ENCODE measurements around the gene GIT2.

GIT2 gene

DNA sequence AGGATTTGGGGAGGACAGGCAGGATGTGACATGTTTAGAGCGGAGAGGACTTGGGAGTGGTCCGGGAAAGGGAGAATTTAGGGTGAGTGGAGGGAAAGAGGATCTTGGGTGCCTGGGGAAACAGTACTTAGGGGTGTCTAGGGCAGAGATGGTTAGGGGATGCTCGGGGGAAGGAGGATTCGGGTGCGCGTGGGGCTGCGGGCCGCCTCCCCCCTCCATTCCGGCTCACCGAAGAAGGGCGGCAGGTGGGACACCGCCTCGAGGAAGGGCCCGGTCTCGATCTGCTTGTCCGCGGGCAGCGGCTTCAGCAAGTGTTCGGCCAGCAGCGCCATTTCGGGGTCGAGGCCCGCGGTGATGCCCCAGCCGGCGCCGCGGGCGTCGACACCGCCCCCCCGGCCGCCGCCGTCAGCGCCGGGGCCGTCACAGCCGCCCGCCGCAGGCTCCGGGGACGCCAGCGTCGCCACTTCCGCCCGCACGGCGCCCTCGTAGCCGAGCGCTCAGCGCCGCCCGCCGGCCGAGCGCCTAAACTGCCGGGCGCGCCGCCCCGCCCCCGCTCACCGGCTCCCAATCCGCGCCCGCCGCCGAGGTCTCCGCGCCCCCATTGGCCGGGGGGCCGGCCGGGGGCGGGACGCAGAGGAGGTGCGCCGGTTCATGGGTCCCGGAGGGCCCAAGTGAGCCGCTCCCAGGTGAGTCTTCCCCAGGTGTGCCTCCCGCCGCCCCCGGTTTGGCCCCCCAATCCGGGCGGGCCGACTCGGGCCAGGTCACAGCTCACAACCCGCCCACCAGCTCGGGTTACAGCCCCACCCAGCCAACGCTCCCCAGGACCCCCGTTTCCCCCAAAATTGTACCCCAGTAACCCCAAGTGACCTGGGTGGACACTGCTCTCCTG lies 115.9 kb downstream of the GIT2 start, which contains the start of gene GLTP (continued):
- TF ChIP-seq ZNF670 (tag by site-specific recombination; IDR thresholded peaks at IDR 0.05; ENCODE audit: low read depth) (no peak), ZNF610 (tag by site-specific recombination; IDR thresholded peaks at IDR 0.05; ENCODE audit: borderline replicate concordance) (peak; percentile 18; the same call in 1 of the 2 replicates), ZXDB (tag by site-specific recombination; IDR thresholded peaks at IDR 0.05) (peak; percentile 65), ZNF623 (tag by site-specific recombination; IDR thresholded peaks at IDR 0.05) (0 out of 2 replicates have a peak, but pooled peaks have one; percentile 7), ZNF157 (tag by site-specific recombination; IDR thresholded peaks at IDR 0.05) (peak; percentile 34; the same call in 1 of the 2 replicates), ZBTB48 (tag by site-specific recombination; IDR thresholded peaks at IDR 0.05) (peak; percentile 91), ZBTB44 (tag by site-specific recombination; IDR thresholded peaks at IDR 0.05) (no peak), ZNF621 (tag by site-specific recombination; IDR thresholded peaks at IDR 0.05) (no peak), ZNF701 (tag by site-specific recombination; IDR thresholded peaks at IDR 0.05) (no peak), ZNF404 (tag by site-specific recombination; IDR thresholded peaks at IDR 0.05) (no peak), ZNF777 (tag by site-specific recombination; IDR thresholded peaks at IDR 0.05; ENCODE audit: borderline replicate concordance) (peak; percentile 15; the same call in 1 of the 2 replicates), ZNF501 (tag by site-specific recombination; IDR thresholded peaks at IDR 0.05) (peak; percentile 51; the same call in 1 of the 2 replicates), ZNF2 (tag by site-specific recombination; IDR thresholded peaks at IDR 0.05) (peak; percentile 54; the same call in 1 of the 2 replicates), ZBTB11 (tag by site-specific recombination; conservative IDR thresholded peaks at IDR 0.05; ENCODE audit: low read depth) (peak; percentile 79), ZEB2 (tag by site-specific recombination; IDR thresholded peaks at IDR 0.05) (peak; percentile 22; the same call in 1 of the 2 replicates), ZNF426 (tag by site-specific recombination; IDR thresholded peaks at IDR 0.05) (no peak), SETDB1 (IDR thresholded peaks at IDR 0.05; ENCODE audit: insufficient read length, low read length) (no peak), ZNF514 (tag by site-specific recombination; IDR thresholded peaks at IDR 0.05) (no peak)
- TF ChIP-seq, protein P1, sequence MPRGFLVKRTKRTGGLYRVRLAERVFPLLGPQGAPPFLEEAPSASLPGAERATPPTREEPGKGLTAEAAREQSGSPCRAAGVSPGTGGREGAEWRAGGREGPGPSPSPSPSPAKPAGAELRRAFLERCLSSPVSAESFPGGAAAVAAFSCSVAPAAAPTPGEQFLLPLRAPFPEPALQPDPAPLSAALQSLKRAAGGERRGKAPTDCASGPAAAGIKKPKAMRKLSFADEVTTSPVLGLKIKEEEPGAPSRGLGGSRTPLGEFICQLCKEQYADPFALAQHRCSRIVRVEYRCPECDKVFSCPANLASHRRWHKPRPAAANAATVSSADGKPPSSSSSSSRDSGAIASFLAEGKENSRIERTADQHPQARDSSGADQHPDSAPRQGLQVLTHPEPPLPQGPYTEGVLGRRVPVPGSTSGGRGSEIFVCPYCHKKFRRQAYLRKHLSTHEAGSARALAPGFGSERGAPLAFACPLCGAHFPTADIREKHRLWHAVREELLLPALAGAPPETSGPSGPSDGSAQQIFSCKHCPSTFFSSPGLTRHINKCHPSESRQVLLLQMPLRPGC (tag by site-specific recombination; IDR thresholded peaks at IDR 0.05), result peak; percentile 50; the same call in 1 of the 2 replicates
- TF ChIP-seq, protein P2, sequence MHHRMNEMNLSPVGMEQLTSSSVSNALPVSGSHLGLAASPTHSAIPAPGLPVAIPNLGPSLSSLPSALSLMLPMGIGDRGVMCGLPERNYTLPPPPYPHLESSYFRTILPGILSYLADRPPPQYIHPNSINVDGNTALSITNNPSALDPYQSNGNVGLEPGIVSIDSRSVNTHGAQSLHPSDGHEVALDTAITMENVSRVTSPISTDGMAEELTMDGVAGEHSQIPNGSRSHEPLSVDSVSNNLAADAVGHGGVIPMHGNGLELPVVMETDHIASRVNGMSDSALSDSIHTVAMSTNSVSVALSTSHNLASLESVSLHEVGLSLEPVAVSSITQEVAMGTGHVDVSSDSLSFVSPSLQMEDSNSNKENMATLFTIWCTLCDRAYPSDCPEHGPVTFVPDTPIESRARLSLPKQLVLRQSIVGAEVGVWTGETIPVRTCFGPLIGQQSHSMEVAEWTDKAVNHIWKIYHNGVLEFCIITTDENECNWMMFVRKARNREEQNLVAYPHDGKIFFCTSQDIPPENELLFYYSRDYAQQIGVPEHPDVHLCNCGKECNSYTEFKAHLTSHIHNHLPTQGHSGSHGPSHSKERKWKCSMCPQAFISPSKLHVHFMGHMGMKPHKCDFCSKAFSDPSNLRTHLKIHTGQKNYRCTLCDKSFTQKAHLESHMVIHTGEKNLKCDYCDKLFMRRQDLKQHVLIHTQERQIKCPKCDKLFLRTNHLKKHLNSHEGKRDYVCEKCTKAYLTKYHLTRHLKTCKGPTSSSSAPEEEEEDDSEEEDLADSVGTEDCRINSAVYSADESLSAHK (tag by site-specific recombination; IDR thresholded peaks at IDR 0.05), result no peak
- TF ChIP-seq, protein P3, sequence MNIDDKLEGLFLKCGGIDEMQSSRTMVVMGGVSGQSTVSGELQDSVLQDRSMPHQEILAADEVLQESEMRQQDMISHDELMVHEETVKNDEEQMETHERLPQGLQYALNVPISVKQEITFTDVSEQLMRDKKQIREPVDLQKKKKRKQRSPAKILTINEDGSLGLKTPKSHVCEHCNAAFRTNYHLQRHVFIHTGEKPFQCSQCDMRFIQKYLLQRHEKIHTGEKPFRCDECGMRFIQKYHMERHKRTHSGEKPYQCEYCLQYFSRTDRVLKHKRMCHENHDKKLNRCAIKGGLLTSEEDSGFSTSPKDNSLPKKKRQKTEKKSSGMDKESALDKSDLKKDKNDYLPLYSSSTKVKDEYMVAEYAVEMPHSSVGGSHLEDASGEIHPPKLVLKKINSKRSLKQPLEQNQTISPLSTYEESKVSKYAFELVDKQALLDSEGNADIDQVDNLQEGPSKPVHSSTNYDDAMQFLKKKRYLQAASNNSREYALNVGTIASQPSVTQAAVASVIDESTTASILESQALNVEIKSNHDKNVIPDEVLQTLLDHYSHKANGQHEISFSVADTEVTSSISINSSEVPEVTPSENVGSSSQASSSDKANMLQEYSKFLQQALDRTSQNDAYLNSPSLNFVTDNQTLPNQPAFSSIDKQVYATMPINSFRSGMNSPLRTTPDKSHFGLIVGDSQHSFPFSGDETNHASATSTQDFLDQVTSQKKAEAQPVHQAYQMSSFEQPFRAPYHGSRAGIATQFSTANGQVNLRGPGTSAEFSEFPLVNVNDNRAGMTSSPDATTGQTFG (tag by site-specific recombination; IDR thresholded peaks at IDR 0.05; ENCODE audit: borderline replicate concordance), result no peak
- TF ChIP-seq, protein P4, sequence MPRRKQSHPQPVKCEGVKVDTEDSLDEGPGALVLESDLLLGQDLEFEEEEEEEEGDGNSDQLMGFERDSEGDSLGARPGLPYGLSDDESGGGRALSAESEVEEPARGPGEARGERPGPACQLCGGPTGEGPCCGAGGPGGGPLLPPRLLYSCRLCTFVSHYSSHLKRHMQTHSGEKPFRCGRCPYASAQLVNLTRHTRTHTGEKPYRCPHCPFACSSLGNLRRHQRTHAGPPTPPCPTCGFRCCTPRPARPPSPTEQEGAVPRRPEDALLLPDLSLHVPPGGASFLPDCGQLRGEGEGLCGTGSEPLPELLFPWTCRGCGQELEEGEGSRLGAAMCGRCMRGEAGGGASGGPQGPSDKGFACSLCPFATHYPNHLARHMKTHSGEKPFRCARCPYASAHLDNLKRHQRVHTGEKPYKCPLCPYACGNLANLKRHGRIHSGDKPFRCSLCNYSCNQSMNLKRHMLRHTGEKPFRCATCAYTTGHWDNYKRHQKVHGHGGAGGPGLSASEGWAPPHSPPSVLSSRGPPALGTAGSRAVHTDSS (tag by site-specific recombination; IDR thresholded peaks at IDR 0.05), result no peak
- TF ChIP-seq, protein P5, sequence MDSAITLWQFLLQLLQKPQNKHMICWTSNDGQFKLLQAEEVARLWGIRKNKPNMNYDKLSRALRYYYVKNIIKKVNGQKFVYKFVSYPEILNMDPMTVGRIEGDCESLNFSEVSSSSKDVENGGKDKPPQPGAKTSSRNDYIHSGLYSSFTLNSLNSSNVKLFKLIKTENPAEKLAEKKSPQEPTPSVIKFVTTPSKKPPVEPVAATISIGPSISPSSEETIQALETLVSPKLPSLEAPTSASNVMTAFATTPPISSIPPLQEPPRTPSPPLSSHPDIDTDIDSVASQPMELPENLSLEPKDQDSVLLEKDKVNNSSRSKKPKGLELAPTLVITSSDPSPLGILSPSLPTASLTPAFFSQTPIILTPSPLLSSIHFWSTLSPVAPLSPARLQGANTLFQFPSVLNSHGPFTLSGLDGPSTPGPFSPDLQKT (IDR thresholded peaks at IDR 0.05; ENCODE audit: borderline replicate concordance, low read depth, low read length), result peak; percentile 51; the same call in 1 of the 2 replicates
